GM19193 (cell line): ENCODE data around the gene BMAL1.

Source experiments
- POLR2A ChIP-seq: IDR thresholded peaks from 4 replicates; pipeline ENCODE4 v1.6.1; 2011; ENCODE audit not compliant: insufficient read depth, insufficient read length; ENCODE audit errors: extremely low read depth

BMAL1 gene

DNA sequence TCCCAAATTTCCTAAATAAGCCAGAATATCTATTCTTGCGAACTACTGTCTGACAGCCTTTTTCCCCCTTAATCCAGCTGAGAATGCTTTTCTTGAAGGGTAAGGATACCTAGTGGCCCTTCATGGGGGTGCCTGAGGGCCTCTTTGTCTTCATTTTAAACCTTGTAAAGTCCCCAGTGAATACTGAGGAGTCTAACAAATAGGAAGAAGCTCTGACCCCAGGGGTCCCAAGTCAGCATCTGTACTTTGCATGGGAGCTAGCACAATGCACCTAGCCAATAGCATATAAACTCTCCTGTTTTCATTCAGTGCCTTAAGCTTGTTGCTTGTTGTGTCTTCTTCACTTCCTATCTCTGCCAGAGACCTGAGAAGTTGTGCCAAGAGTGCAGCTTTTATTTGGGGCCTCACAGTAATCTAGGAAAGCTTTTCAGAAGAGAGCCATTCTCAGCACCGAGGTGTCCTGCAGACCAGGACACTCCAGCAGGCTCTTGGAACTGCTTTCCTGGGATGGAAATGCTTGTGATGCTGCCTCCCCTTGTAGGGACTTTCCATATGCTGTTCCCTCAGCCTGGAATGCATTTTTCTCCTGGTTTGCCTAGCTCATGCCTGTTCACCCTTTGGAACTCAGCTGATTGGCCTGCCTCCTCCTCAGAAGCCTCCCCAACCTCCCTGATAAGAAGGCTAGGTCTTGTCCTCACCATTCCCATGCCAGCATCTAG lies 37.2 kb downstream of the BMAL1 start:
- no peak for TF ChIP-seq POLR2A

DNA sequence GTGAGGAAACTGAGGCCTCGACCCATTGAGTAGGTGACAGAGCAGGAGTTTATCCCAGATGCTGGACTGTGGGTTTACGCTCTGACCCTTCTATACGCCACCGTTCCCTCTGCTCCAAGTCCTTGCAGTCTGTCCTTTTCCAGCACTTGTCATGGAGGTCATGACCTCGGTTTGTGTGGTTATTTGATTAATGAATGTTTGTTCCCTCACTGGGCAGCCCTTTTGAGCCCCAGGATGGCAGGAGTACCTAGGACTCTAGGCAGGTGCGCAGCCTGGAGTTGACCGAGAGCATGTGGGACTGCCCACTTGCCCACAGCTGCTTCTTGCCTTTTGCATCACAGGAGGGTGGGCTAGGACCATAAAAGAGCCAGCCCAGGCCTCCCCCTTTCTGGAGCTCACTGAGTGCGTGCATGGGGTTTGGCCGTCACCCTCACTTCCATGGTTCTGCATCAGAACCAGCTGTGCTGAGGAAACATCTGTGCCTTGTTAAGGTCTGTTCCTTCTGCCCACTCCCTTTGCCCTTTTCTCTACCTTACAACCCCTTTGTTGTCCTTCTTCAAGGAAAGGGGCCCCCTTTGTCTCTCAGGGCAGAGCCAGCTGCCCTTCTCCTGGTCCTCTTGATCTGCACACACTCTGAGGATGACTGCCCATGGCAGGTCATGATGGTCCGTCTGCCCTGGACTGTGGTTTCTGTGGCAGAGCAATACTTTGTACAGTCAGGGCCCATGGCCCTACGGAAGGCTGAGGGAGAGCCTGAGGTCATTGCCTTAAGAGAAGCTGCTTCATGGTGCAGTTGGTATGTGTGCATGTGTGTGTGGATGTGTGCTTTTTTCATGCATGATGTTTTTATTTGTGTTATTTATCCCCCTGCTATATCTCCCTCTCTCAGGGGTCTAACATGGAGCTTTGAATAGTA lies 38.2 kb downstream of the BMAL1 start:
- TF ChIP-seq POLR2A: no peak

DNA sequence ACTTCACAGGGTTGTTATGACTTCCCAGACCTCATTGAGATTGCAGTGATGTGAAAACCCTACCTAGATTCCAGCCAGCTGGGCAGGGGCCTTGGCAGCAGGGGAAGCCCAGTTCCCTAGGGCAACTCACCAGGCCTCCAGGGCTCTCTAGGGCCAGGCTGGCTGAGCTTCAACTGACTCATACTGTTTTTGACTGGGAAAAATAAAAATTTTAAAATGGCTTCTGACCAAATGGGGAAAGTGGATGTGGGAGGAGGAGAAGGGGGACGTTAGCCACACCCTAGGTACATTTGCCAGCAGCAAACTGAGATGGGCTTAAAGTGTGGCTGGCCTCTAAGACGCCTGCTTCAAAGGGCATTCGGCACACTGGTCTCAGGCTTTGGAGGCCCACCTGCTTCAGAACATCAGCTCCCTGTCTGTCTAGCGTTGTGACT lies 39.0 kb downstream of the BMAL1 start:
- TF ChIP-seq POLR2A: no peak

DNA sequence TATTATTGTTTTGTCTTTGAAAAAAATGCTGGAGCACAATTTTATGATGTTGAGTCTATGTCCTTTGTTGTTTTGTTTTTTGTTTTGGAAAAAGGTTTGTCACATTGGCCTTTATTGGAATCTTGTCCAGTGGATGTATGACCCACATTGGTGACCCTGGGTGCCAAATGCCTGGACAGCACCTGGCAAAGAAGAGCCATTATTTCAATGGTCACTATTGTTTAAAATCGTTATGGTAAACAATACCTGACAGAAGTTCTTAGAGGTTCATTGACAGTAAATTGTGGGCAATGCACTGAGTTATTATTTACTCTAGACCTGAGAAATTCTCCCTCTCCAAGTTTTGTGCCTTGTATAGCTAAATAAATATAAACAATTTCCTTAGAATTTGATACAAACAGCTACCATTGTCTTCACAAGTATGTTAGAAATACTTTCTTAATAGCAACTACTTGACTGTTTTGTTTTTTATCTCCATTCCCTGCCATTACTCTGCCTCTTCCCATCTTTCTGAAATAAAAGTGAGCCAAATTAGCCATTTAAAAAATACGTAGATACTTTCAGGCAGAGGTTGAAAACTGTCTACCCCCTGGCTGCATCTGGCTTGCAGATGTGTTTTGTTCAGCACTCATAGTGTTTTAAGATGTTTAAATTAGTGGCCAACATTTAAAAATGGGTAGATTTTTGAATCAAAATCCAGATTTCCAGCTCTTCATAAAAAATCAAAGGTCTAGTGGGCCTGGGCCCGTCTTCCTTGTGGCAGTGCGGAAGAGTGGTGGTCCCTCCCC lies 39.9 kb downstream of the BMAL1 start:
- no peak for TF ChIP-seq POLR2A

DNA sequence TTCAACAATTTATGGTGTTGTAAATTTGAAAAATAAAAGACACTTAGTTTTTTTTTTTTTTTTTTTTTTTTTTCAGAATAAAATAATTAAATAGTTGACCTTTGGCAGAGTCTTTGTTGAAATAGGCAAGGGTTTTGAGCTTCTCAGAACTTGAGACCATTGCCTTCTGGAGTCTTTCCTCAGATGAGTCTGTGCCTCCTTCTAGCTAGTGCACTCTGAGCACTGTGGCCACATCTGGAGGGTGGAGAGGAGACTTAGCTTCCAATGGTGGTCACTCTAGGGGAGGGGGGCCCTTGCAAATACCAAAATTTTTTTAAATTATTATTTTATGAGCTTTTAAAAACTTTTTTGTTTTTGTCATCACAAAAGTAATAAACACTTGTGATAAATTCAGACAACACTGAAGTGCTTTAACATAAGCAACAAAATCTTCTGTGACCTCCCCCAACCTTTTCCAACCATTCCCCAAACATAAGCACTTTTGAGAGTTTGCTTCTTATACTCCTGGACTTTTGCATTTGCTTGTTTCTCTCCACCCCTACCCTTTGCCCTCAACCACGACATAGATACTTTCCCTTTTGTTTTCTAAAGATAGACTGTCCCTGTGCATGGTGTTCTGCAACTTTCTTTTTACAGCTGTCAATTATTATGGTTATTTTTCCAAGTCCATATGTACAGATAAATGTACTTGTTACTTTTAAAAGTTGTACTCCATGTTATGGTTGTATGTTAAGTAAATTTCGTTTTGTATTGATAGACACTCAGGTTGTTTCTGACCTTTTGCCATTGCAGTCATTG lies 41.1 kb downstream of the BMAL1 start:
- TF ChIP-seq POLR2A: no peak

DNA sequence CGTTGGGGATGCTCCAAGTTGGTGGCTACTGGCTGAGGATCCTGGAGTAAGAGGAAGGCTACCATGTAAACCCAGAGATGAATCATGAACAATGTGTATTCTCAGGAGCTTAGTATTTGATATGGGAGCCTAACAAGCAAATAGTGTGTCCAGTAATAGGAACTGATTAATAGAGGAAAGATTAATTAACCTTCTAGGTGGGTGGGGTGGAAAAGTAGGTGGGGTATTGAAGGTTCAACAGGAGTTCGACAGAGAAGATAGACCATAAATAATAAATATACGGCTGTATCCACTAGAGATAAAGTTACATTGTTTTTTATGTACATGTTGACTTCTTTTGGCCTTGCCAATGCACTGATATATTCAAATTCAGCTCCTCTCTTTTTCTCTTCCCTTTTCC lies 43.1 kb downstream of the BMAL1 start:
- TF ChIP-seq POLR2A: no peak

DNA sequence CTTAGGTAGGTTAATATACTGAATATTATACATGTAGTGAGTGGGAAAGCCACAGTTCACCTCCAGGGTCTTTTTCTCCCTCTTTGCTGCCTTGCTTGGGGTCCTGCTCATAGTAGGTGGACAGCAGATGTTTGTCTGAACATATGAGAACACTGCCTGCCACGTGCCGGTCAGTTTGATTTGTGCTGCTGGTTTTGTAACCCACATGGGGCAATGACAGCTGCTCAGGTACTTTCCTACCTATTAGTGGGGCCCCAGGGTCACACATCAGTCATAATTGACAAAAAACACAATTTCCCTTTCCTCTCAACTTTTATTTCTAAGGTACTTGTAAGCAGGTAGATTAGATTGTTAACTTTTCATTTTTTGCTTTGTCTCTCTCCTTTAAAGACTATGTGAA lies 43.8 kb downstream of the BMAL1 start:
- no peak for TF ChIP-seq POLR2A

DNA sequence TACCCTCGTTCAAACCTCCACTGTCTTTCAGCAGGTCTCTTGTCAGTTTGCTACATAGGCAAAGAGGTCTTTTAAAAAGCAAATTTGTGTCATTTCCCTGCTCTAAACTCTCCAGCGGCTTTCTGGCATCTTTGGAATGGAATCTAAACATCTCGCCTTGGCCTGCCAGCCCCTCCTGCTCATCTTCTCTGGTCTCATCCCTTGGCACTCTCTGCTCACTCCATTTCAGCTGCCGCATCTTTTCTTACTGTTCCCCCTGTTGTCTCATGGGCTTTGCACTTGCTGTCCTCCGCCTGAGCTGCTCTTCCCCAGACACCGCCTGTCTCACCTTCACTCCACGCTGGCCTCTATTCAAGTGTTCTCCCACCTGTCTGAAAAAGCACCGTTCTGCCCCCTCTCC lies 46.6 kb downstream of the BMAL1 start:
- no peak for TF ChIP-seq POLR2A

DNA sequence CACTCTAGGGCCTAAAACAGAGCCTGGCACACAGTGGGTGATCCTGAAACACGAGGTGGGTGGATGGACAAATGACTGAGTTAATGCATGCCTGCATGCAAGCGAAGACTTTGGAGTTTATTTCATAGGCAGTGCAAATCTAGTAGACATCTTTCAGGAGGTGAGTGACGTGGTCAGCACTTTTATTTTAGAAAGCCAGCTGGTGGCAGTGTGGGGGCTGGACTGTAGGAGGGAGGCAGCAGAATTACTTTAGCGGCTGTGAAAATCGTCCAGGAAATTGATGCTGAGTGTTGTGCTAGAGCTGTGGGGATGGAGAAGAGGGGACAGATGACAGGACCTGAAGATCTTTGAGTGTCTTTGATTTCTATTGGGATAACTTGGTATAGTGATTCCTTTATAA lies 47.1 kb downstream of the BMAL1 start:
- no peak for TF ChIP-seq POLR2A

DNA sequence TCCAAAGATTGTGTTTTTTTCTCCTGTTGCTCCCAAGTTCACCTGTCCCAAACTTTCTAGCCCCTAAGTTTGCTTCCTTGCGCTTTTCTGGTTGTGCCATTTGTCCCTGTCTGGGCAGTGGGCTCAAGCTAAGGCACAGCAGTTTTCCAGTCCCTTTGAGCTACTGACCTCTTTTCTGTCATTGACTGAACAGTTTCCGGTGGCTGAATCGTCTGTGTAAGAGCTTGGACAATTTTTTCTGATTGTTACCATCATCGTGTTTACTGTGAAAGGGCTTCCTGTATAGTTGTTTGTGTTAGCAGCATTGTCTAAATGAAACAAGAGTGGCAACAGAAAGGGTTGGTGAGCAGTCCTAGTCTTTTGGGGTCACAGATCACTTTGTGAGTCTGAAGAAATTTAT lies 49.8 kb downstream of the BMAL1 start:
- TF ChIP-seq POLR2A: no peak

DNA sequence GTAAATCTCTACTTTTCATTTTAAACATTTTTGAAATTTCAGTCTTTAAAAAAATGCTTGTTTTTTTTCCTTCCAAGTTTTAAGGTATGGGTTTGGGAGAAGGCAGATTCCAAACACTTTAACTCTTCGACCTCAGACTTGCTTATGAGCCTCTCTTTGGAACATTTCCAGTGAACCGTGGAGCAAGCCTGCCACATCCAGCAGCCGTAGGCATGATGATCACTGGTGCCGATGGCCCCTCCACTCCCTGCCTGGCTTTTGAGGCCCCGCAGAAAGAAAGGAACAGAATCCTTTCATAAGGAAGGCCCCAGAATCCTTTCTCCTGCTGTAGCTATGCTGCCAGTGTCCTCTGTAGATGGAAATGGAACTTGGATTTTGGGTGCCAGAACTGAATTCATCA lies 50.7 kb downstream of the BMAL1 start:
- TF ChIP-seq POLR2A: no peak

DNA sequence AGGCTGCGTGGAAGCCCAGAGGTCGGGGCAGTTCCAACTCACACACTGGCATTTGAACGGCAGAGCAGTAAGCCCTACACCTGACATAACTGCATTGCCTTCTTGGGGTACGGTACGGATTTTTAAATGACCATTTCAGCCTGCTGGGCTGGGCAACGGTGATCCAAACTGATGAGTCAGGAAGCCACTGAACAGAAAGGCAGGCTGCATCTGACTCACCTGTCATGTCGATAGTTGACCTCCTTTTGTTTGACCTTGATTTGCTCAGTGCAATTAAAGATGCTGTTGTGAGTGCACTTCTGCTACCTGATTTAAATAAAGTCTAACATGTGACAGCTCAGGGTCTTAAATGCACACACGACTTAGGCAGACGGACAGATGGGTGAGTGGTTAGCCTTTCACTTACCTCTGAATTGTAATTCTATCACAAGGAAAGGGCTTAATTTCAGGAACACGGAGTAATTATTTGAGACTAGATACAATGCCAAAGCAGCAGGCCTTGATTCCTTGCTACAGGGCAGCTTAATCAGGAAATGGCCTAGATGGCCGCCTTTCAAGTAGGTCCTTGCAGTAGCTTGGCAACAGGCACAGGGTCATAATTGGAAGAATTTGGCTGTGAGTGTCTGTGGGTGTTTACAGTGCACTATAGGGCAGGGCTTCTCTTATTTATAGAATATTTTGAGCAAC lies 52.2 kb downstream of the BMAL1 start:
- TF ChIP-seq POLR2A: no peak

DNA sequence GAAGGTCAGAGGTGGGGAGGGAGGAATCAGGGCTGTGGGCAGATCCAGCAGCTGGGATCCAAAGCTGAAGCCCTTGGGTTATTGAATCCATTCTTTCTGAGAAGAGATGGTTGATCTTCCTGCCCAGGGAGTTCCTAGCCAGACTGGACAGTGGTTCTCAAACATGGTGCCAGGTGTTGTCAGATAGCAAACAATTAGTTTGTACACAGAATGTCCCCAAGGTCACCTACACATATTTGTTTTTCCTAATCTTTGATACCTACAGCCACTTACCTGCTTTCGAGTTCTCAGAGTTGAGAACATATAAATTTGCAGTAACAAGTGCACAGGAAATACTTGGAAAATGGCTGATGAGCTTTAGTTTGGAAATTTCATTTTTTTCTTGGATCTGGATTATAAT lies 54.5 kb downstream of the BMAL1 start:
- TF ChIP-seq POLR2A: no peak

DNA sequence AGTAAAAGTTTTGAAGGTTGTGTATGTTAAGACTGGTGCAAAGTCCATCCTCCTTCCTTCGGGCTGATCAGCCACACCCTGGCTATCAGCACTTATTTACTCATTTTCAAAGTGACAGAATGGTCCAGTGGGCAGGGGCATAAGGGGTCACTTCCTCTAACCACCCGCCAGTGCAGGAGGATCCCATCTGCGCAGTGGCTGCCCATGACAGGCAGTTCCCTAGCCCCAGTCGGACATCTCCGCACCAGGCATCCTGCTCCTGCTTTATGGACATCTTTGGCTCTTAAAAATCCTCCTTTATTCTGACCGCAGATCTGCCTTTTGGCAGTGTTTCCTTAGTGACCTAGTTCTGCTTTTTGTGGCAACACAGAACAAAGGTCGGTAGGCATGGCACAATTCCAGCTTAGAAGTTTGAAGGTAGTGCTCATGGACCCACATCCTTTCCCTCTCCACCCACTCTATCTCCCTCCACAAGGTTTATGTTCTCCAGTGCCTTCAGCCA lies 55.9 kb downstream of the BMAL1 start:
- no peak for TF ChIP-seq POLR2A
